ENCODE results near the gene DUOX1.

GRCh38 chr15:45183511-45183910 is 53.7 kb downstream of the DUOX1 start:
- TF ChIP-seq POLR2AphosphoS5 (IDR thresholded peaks at IDR 0.05; ENCODE audit: insufficient read depth, low read depth, low read length): no peak
- no peak for TF ChIP-seq EZH2 (IDR thresholded peaks at IDR 0.05; ENCODE audit: borderline replicate concordance, low read depth, low read length, severe bottlenecking)
- no peak for TF ChIP-seq CTCF (IDR thresholded peaks at IDR 0.05; ENCODE audit: extremely low read depth in 1 of 2, insufficient read depth in 1 of 2, low read depth in 1 of 2, low read length in 2 of 2)
- TF ChIP-seq POLR2A (IDR thresholded peaks at IDR 0.05; ENCODE audit: low read depth, low read length): no peak
